Esophagus muscularis mucosa (tissue), 4 donors: ENCODE results near the gene SERPINI1. TPM values are rescaled to one million over a fixed set of nuclear protein-coding genes. Genes with fewer than 3 reads are reported as not detected.

Experiments
- DNase-seq: peaks from one replicate; pipeline ENCODE4 v3.0.0-alpha.2; 2017; ENCODE audit errors: extremely low spot score
- H3K27ac ChIP-seq, 4 donors: fragments of 200-600 bp; sonication (generic); replicated peaks in 1 of 4; 1 replicate in 3 of 4; 2 replicates in 1 of 4; pipeline ENCODE4 v1.5.1; 2016 to 2019; ENCODE audit warnings: mild to moderate bottlenecking in 1 of 4
- H3K27me3 ChIP-seq, 4 donors: fragments of 200-600 bp; sonication (generic); one replicate each; pipeline versions ENCODE4 v1.5.1 to v1.6.0; 2016 to 2019
- H3K36me3 ChIP-seq, 4 donors: fragments of 200-600 bp; sonication (generic); one replicate each; pipeline ENCODE4 v1.5.1; 2016 to 2019
- H3K4me1 ChIP-seq, 4 donors: fragments of 200-600 bp; sonication (generic); one replicate each; pipeline ENCODE4 v1.5.1; 2016 to 2019
- H3K4me3 ChIP-seq, 4 donors: fragments of 200-600 bp; sonication (generic); 1 replicate in 2 of 4; 2 replicates in 2 of 4; pipeline ENCODE4 v1.5.1; 2016 to 2019; ENCODE audit warnings: mild to moderate bottlenecking in 4 of 4, moderate library complexity in 1 of 4
- H3K9me3 ChIP-seq, 4 donors: fragments of 200-600 bp; sonication (generic); 1 replicate in 3 of 4; 2 replicates in 1 of 4; pipeline ENCODE4 v1.5.1; 2016 to 2019
- CTCF ChIP-seq, 3 experiments: fragments of 200-600 bp in 2 of 3; fragments of 450-650 bp in 1 of 3; sonication (generic) in 2 of 3; IDR thresholded peaks; one replicate each; pipeline ENCODE4 v1.5.1; 2017 to 2019; ENCODE audit warnings: antibody characterized with exemption in 3 of 3, mild to moderate bottlenecking in 2 of 3, moderate library complexity in 1 of 3
- EP300 ChIP-seq: sonication (generic); formaldehyde crosslinking; IDR thresholded peaks from one replicate; pipeline ENCODE4 v1.6.1; 2017; ENCODE audit warnings: antibody characterized with exemption
- POLR2A ChIP-seq: fragments of 450-650 bp; IDR thresholded peaks from one replicate; pipeline ENCODE4 v1.6.1; 2017; ENCODE audit warnings: antibody characterized with exemption, moderate library complexity, mild to moderate bottlenecking, low read depth
- POLR2AphosphoS5 ChIP-seq, 2 donors: sonication (generic); formaldehyde crosslinking; IDR thresholded peaks; one replicate each; pipeline ENCODE4 v1.6.1; 2017; ENCODE audit warnings: antibody characterized with exemption in 2 of 2
- WGBS: methylation state at CpG from one replicate; pipeline ENCODE4 v1.1.5; 2018; 5-methylcytosine and 5-hydroxymethylcytosine counted together
- intact Hi-C: fragments of 100-400 bp; cut with DNase I; formaldehyde crosslinking; loops from one replicate; pipeline ENCODE4 v1.15.1; 2023
- total RNA-seq, 4 donors: library from RNA; depleted of rRNA; stranded (reverse); fragments of >200 nt; gene quantifications; one replicate each; pipeline versions ENCODE4 v1.1.0 to v1.2.1, GENCODE V29; 2016

The SERPINI1 gene
- total RNA-seq, 4 donors from 2014 or later, result 3.1 to 7.1 (median 4.1) TPM

GRCh38 chr3:167728176-167728575 lies 7.3 kb upstream of the SERPINI1 start:
- TF ChIP-seq EP300 (no peak), POLR2AphosphoS5 (IDR thresholded peaks at IDR 0.05) (no peak), POLR2A (no peak), CTCF (IDR thresholded peaks at IDR 0.05) (no peak)
- intact Hi-C loops, result no loop called here
- no peaks in the 10 kb centered on the region for H3K36me3 ChIP-seq
- peaks cover 29 to 63% (median 33%) of the 10 kb centered on the region in 4 donors for H3K4me1 ChIP-seq
- H3K27me3 ChIP-seq, result no peaks in the 10 kb centered on the region
- H3K9me3 ChIP-seq, result no peaks in the 10 kb centered on the region
- H3K4me3 ChIP-seq, result no peak overlapping the region
- no peak overlapping the region for H3K27ac ChIP-seq
- 53% methylated on average over 3 of the region's 3 CpGs for WGBS
- no peak for DNase-seq

- H3K27ac ChIP-seq, result no peak overlapping the region
These were observed 6.7 kb upstream of the SERPINI1 start for GRCh38 chr3:167728632-167729323.

GRCh38 chr3:167729591-167729990 lies 5.9 kb upstream of the SERPINI1 start:
- H3K4me3 ChIP-seq, result no peak overlapping the region
- no peaks in the 10 kb centered on the region for H3K36me3 ChIP-seq
- TF ChIP-seq POLR2A (no peak), CTCF (IDR thresholded peaks at IDR 0.05) (no peak), EP300 (no peak), POLR2AphosphoS5 (IDR thresholded peaks at IDR 0.05) (no peak)
- no peak for DNase-seq
- intact Hi-C loops, result no loop called here
- no peaks in the 10 kb centered on the region for H3K27me3 ChIP-seq
- H3K9me3 ChIP-seq, result no peaks in the 10 kb centered on the region
- WGBS, result 97% methylated on average over 2 of the region's 2 CpGs
- H3K4me1 ChIP-seq, result peaks cover 34 to 61% (median 40%) of the 10 kb centered on the region in 4 donors
- H3K27ac ChIP-seq, result no peak overlapping the region

More at GRCh38 chr3:167728632-167729323, 6.7 kb upstream of the SERPINI1 start:
- Histone ChIP-seq H3K36me3 (no peaks in the 10 kb centered on the region), H3K9me3 (no peaks in the 10 kb centered on the region), H3K4me3 (no peak overlapping the region), H3K4me1 (peaks cover 34 to 63% (median 38%) of the 10 kb centered on the region in 4 donors), H3K27me3 (no peaks in the 10 kb centered on the region)
- WGBS, result 79% methylated on average over 3 of the region's 3 CpGs
- DNase-seq, result no peak
- intact Hi-C loops, result no loop called here
- TF ChIP-seq CTCF (IDR thresholded peaks at IDR 0.05) (no peak), POLR2AphosphoS5 (IDR thresholded peaks at IDR 0.05) (no peak), POLR2A (no peak), EP300 (no peak)

GRCh38 chr3:167731393-167731792 lies 4.1 kb upstream of the SERPINI1 start:
- Histone ChIP-seq H3K9me3 (no peaks in the 10 kb centered on the region), H3K27ac (no peak overlapping the region), H3K27me3 (no peaks in the 10 kb centered on the region), H3K36me3 (no peaks in the 10 kb centered on the region), H3K4me3 (no peak overlapping the region), H3K4me1 (peaks cover 39 to 69% (median 47%) of the 10 kb centered on the region in 4 donors)
- TF ChIP-seq EP300 (no peak), POLR2AphosphoS5 (IDR thresholded peaks at IDR 0.05) (no peak), POLR2A (no peak), CTCF (IDR thresholded peaks at IDR 0.05) (no peak)
- intact Hi-C loops, result loop anchor here (5.0 kb wide), 1 partner anchor 151 kb away; no protein-coding TSS in a partner anchor
- no peak for DNase-seq
- 97% methylated on average over 2 of the region's 2 CpGs for WGBS
